IMR-90 (cell line): Measurements from ENCODE around the gene TRIM4. TPM values are rescaled to one million over a fixed set of nuclear protein-coding genes. Genes with fewer than 3 reads are reported as not detected.

Source experiments
- ATAC-seq: fragments of 200-7000 bp; cut with Tn5 transposase; 2 replicates; pipeline ENCODE4 v1.9.1; 2020; ENCODE audit warnings: low read depth, mild to moderate bottlenecking, moderate library complexity
- BruUV-seq: library from RNA; stranded (reverse); fragments of 400-500 nt; replicated peaks from 2 replicates; lab custom pipeline; 2021; lab: Mats Ljungman, UMichigan
- CTCF ChIA-PET: fragments of 300-600 bp; formaldehyde crosslinking; extraction: SDS; loops from one replicate; lab custom pipeline; 2021; ENCODE audit warnings: antibody characterized with exemption; lab: Yijun Ruan, JAX
- POLR2A ChIA-PET: fragments of 300-600 bp; sonication (Branson Sonifier 250); formaldehyde crosslinking; loops from one replicate; lab custom pipeline; 2022; ENCODE audit warnings: antibody characterized with exemption; ENCODE audit not compliant: unreplicated experiment; lab: Charles Lee
- DNase-seq: peaks from one replicate; pipeline ENCODE4 v3.0.0; 2013
- H2AFZ ChIP-seq: replicated peaks from 2 replicates; pipeline ENCODE3; 2013; ENCODE audit warnings: low read length, mild to moderate bottlenecking; ENCODE audit not compliant: poor library complexity
- H2AK5ac ChIP-seq: 2 replicates; pipeline ENCODE4 v1.6.1; 2013; ENCODE audit warnings: low read depth, low read length, inconsistent platforms
- H2AK9ac ChIP-seq: replicated peaks from 2 replicates; pipeline ENCODE3; 2013; ENCODE audit warnings: mild to moderate bottlenecking, low read depth, low read length, moderate library complexity; ENCODE audit not compliant: poor library complexity
- H2BK120ac ChIP-seq: 2 replicates; pipeline ENCODE4 v1.6.1; 2013; ENCODE audit warnings: low read depth, low read length, inconsistent platforms
- H2BK15ac ChIP-seq: 3 replicates; pipeline ENCODE4 v1.6.1; 2013; ENCODE audit warnings: low read depth, low read length, inconsistent platforms
- H2BK20ac ChIP-seq: 2 replicates; pipeline ENCODE4 v1.6.1; 2013; ENCODE audit warnings: low read depth, mild to moderate bottlenecking, inconsistent platforms, low read length, moderate library complexity
- H2BK5ac ChIP-seq: 2 replicates; pipeline ENCODE4 v1.6.1; 2013; ENCODE audit warnings: mild to moderate bottlenecking, low read depth, low read length, inconsistent platforms; ENCODE audit not compliant: poor library complexity, severe bottlenecking
- H3K14ac ChIP-seq: replicated peaks from 2 replicates; pipeline ENCODE4 v1.6.1; 2013; ENCODE audit warnings: low read depth, low read length, inconsistent platforms
- H3K18ac ChIP-seq: 2 replicates; pipeline ENCODE4 v1.6.1; 2013; ENCODE audit warnings: low read depth, low read length, control low read depth
- H3K23ac ChIP-seq: 2 replicates; pipeline ENCODE4 v1.6.1; 2013; ENCODE audit warnings: low read depth, low read length, inconsistent platforms
- H3K27ac ChIP-seq: 2 replicates; pipeline ENCODE4 v1.5.1; 2013; ENCODE audit warnings: mild to moderate bottlenecking, control low read depth, low read length; ENCODE audit not compliant: insufficient read depth
- H3K27me3 ChIP-seq: 2 replicates; pipeline ENCODE4 v1.6.1; 2013; ENCODE audit warnings: low read length; ENCODE audit not compliant: control insufficient read depth, insufficient read depth
- H3K36me3 ChIP-seq: 2 replicates; pipeline ENCODE4 v1.6.1; 2013; ENCODE audit warnings: low read length, mixed read lengths; ENCODE audit not compliant: control insufficient read depth, insufficient read depth
- H3K4ac ChIP-seq: 2 replicates; pipeline ENCODE4 v1.6.1; 2013; ENCODE audit warnings: low read depth, low read length, inconsistent platforms
- H3K4me1 ChIP-seq: 2 replicates; pipeline ENCODE4 v1.6.1; 2013; ENCODE audit warnings: low read length, mixed read lengths; ENCODE audit not compliant: control insufficient read depth, insufficient read depth
- H3K4me2 ChIP-seq: 2 replicates; pipeline ENCODE4 v1.6.1; 2013; ENCODE audit warnings: low read depth, mild to moderate bottlenecking, control low read depth, low read length, moderate library complexity
- H3K4me3 ChIP-seq: 2 replicates; pipeline ENCODE4 v1.5.1; 2013; ENCODE audit warnings: low read depth, mild to moderate bottlenecking, control low read depth, low read length, moderate library complexity; ENCODE audit not compliant: insufficient read depth
- H3K56ac ChIP-seq: 2 replicates; pipeline ENCODE4 v1.6.1; 2013; ENCODE audit warnings: low read length, inconsistent platforms; ENCODE audit not compliant: insufficient read depth; ENCODE audit errors: extremely low read depth
- H3K79me1 ChIP-seq, 2 experiments: 2 replicates each; pipeline ENCODE4 v1.6.1; 2013; ENCODE audit warnings: low read length in 2 of 2, inconsistent platforms in 1 of 2, low read depth in 1 of 2
- H3K9ac ChIP-seq: 2 replicates; pipeline ENCODE4 v1.6.1; 2013; ENCODE audit warnings: low read depth, low read length, control low read depth
- H3K9me1 ChIP-seq: 2 replicates; pipeline ENCODE4 v1.6.1; 2013; ENCODE audit warnings: low read length, inconsistent platforms; ENCODE audit not compliant: insufficient read depth
- H3K9me3 ChIP-seq: 2 replicates; pipeline ENCODE4 v1.6.1; 2013; ENCODE audit warnings: low read length; ENCODE audit not compliant: control insufficient read depth, insufficient read depth
- H4K20me1 ChIP-seq: 2 replicates; pipeline ENCODE4 v1.6.1; 2013; ENCODE audit warnings: low read length, inconsistent platforms; ENCODE audit not compliant: insufficient read depth
- H4K5ac ChIP-seq: 2 replicates; pipeline ENCODE4 v1.6.1; 2013; ENCODE audit warnings: mild to moderate bottlenecking, low read depth, low read length, control low read depth
- H4K8ac ChIP-seq, 2 experiments: 2 replicates each; pipeline ENCODE4 v1.6.1; 2013; ENCODE audit warnings: low read depth in 2 of 2, low read length in 2 of 2, control low read depth in 1 of 2, inconsistent platforms in 1 of 2
- H4K91ac ChIP-seq: 2 replicates; pipeline ENCODE4 v1.6.1; 2013; ENCODE audit warnings: low read depth, low read length, inconsistent platforms; ENCODE audit not compliant: insufficient read depth
- MAFK ChIP-seq: IDR thresholded peaks from 2 replicates; pipeline ENCODE4 v1.6.1; 2012; ENCODE audit warnings: low read depth, low read length, improper control_type of control experiment
- MAZ ChIP-seq: IDR thresholded peaks from 2 replicates; pipeline ENCODE4 v1.6.1; 2012; ENCODE audit warnings: low read depth, mild to moderate bottlenecking, low read length, improper control_type of control experiment, moderate library complexity, borderline replicate concordance
- RAD21 ChIP-seq: IDR thresholded peaks from 2 replicates; pipeline ENCODE4 v1.6.1; 2012; ENCODE audit warnings: low read length, improper control_type of control experiment
- RCOR1 ChIP-seq: IDR thresholded peaks from 2 replicates; pipeline ENCODE4 v1.6.1; 2012; ENCODE audit warnings: mild to moderate bottlenecking, low read length, improper control_type of control experiment; ENCODE audit not compliant: insufficient replicate concordance
- dilution Hi-C: fragments of 300-500 bp; cut with HindIII; formaldehyde crosslinking; loops from one replicate; pipeline ENCODE4 v1.14.3; 2018; ENCODE audit warnings: low sequenced_read_pairs; ENCODE audit not compliant: unreplicated experiment
- in situ Hi-C: fragments of 300-500 bp; cut with MboI; formaldehyde crosslinking; loops from 3 replicates; pipeline ENCODE4 v1.14.3; 2019; ENCODE audit warnings: low sequenced_read_pairs, inconsistent platforms, mixed read lengths
- intact Hi-C: fragments of 100-400 bp; cut with micrococcal nuclease; formaldehyde crosslinking; loops from 2 replicates; pipeline ENCODE4 v1.10.0; 2022
- polyA plus RNA-seq, 3 experiments: library from polyadenylated mRNA; depleted of rRNA; stranded (reverse); fragments of >200 nt; gene quantifications; 2 replicates each; pipeline ENCODE4 v1.2.3, GENCODE V29; 2012; ENCODE audit warnings: low replicate concordance in 1 of 3
- total RNA-seq: library from RNA; depleted of rRNA; stranded (reverse); fragments of >200 nt; gene quantifications from 2 replicates; pipeline ENCODE4 v1.2.3, GENCODE V29; 2012
- TF ChIP-seq, protein P1 (sequence below): fragments of 150-350 bp; IDR thresholded peaks from 2 replicates; pipeline ENCODE4 v1.6.1; 2016; ENCODE audit warnings: low read depth, mild to moderate bottlenecking, low read length, moderate library complexity, borderline replicate concordance

TRIM4 gene
- total and polyA plus RNA-seq, 2 of the 4 experiments (the other 2 are of a cell fraction), result 10.6 to 13.4 TPM

DNA sequence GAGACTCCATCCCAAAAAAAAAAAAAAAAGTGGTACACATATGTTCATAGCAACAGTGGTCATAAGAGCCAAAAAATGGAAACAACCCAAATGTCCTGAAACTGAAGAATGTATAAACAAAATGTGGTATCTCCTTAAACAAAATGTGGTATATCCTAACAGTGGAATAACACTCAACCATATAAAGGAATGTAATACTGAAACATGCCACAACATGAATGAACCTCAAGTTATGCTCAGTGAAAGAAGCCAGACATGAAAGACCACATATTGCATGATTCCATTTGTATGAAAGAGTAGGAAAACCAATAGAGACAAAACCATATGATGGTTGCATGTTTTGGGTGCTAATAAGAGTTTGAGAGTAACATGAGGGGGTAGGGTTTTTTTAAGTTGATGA lies 7.0 kb upstream of the TRIM4 start:
- BruUV-seq, result no TSS peak
- no peak overlapping the region for H3K4ac ChIP-seq
- H4K5ac ChIP-seq, result no peak overlapping the region
- H4K91ac ChIP-seq, result no peak overlapping the region
- H3K4me3 ChIP-seq, result no peak overlapping the region
- no peaks in the 10 kb centered on the region for H3K9me1 ChIP-seq
- ATAC-seq (no peak), DNase-seq (no peak)
- no peaks in the 10 kb centered on the region for H3K79me1 ChIP-seq
- TF ChIP-seq RCOR1 (no peak), RAD21 (no peak), MAZ (no peak), MAFK (no peak)
- TF ChIP-seq, protein P1, sequence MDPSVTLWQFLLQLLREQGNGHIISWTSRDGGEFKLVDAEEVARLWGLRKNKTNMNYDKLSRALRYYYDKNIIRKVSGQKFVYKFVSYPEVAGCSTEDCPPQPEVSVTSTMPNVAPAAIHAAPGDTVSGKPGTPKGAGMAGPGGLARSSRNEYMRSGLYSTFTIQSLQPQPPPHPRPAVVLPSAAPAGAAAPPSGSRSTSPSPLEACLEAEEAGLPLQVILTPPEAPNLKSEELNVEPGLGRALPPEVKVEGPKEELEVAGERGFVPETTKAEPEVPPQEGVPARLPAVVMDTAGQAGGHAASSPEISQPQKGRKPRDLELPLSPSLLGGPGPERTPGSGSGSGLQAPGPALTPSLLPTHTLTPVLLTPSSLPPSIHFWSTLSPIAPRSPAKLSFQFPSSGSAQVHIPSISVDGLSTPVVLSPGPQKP, result no peak
- no peak overlapping the region for H3K4me2 ChIP-seq
- H3K14ac ChIP-seq, result no peak overlapping the region
- H3K4me1 ChIP-seq, result no peaks in the 10 kb centered on the region
- no peak overlapping the region for H3K18ac ChIP-seq
- H3K27me3 ChIP-seq, result peaks cover 9% of the 10 kb centered on the region
- H3K27ac ChIP-seq, result no peak overlapping the region
- H4K20me1 ChIP-seq, result no peaks in the 10 kb centered on the region
- no peak overlapping the region for H2BK20ac ChIP-seq
- no peak overlapping the region for H2AFZ ChIP-seq
- no peak overlapping the region for H2AK9ac ChIP-seq
- H2AK5ac ChIP-seq, result no peak overlapping the region
- dilution Hi-C loops, result no loop called here
- H3K9me3 ChIP-seq, result no peaks in the 10 kb centered on the region
- intact Hi-C loops, result loop anchor here (10.0 kb wide), 1 partner anchor 128 kb away; no protein-coding TSS in a partner anchor
- no peak overlapping the region for H4K8ac ChIP-seq
- CTCF ChIA-PET, result no interaction called here
- in situ Hi-C loops, result no loop called here
- H2BK5ac ChIP-seq, result no peak overlapping the region
- no peak overlapping the region for H3K56ac ChIP-seq
- H3K23ac ChIP-seq, result no peak overlapping the region
- POLR2A ChIA-PET, result no interaction called here
- H2BK15ac ChIP-seq, result no peak overlapping the region
- no peak overlapping the region for H2BK120ac ChIP-seq
- no peaks in the 10 kb centered on the region; the same call in none of the 2 replicates for H3K36me3 ChIP-seq
- H3K9ac ChIP-seq, result no peak overlapping the region
